ENCODE data around the gene NR5A2. TPM values are rescaled to one million over a fixed set of nuclear protein-coding genes. Genes with fewer than 3 reads are reported as not detected.

Gene NR5A2
- 0.25 and 0.44 TPM in 2 replicates for total RNA-seq

GRCh38 chr1:200027264-200027823 lies at the start of gene NR5A2:
TSS of gene NR5A2 (plus strand) at chr1:200027710. CDS start at chr1:200027848, 138 bp downstream.

Measured in cardiac ventricle fibroblast (primary cell).